Natural killer cell (primary cell): ENCODE measurements around the gene TSSK6. TPM values are rescaled to one million over a fixed set of nuclear protein-coding genes. Genes with fewer than 3 reads are reported as not detected.

Source experiments
- ATAC-seq, 3 donors: fragments of 150-1000 bp in 2 of 3; fragments of 200-7000 bp in 1 of 3; cut with Tn5 transposase; 1 replicate in 1 of 3; 2 replicates in 2 of 3; pipeline ENCODE4 v1.10.0; 2021; ENCODE audit warnings: mild to moderate bottlenecking in 2 of 3, moderate library complexity in 2 of 3
- DNase-seq, 2 donors: peaks; one replicate each; pipeline versions ENCODE4 v3.0.0 to v3.0.0-alpha.2; 2013 to 2021; ENCODE audit warnings: mixed read lengths in 1 of 2
- H3K27ac ChIP-seq: one replicate; pipeline ENCODE4 v1.5.1; 2013; ENCODE audit warnings: mild to moderate bottlenecking, low read length
- H3K27me3 ChIP-seq: one replicate; pipeline ENCODE4 v1.6.1; 2013; ENCODE audit warnings: low read length; ENCODE audit not compliant: control insufficient read depth, insufficient read depth
- H3K36me3 ChIP-seq: one replicate; pipeline ENCODE4 v1.6.1; 2013; ENCODE audit warnings: low read length; ENCODE audit not compliant: control insufficient read depth, insufficient read depth
- H3K4me1 ChIP-seq: one replicate; pipeline ENCODE4 v1.6.1; 2013; ENCODE audit warnings: low read length; ENCODE audit not compliant: control insufficient read depth, insufficient read depth
- H3K4me3 ChIP-seq: one replicate; pipeline ENCODE4 v1.5.1; 2013; ENCODE audit warnings: low read length
- H3K9me3 ChIP-seq: one replicate; pipeline ENCODE4 v1.6.1; 2013; ENCODE audit warnings: low read length; ENCODE audit not compliant: control insufficient read depth, insufficient read depth
- H3K27ac Mint-ChIP-seq, 2 donors: one replicate each; pipeline ENCODE4 v1.8.0; 2022; ENCODE audit warnings: mild to moderate bottlenecking in 2 of 2, mixed read lengths in 2 of 2, moderate library complexity in 1 of 2
- H3K27me3 Mint-ChIP-seq, 2 donors: one replicate each; pipeline ENCODE4 v1.8.0; 2022; ENCODE audit warnings: low read depth in 2 of 2, mixed read lengths in 2 of 2
- H3K36me3 Mint-ChIP-seq: one replicate; pipeline ENCODE4 v1.8.0; 2022; ENCODE audit warnings: mixed read lengths
- H3K4me1 Mint-ChIP-seq, 2 donors: one replicate each; pipeline ENCODE4 v1.8.0; 2022; ENCODE audit warnings: mixed read lengths in 2 of 2
- H3K4me3 Mint-ChIP-seq: one replicate; pipeline ENCODE4 v1.8.0; 2022; ENCODE audit warnings: mild to moderate bottlenecking, moderate library complexity, mixed read lengths
- H3K9me3 Mint-ChIP-seq, 2 donors: one replicate each; pipeline ENCODE4 v1.8.0; 2022; ENCODE audit warnings: mixed read lengths in 2 of 2
- CTCF ChIP-seq: fragments of 200-600 bp; IDR thresholded peaks from one replicate; pipeline ENCODE4 v1.8.0; 2022; ENCODE audit warnings: antibody characterized with exemption
- WGBS: methylation state at CpG from one replicate; pipeline ENCODE4 v1.1.7; 2013; ENCODE audit warnings: missing lambda C conversion rate; ENCODE audit not compliant: insufficient coverage; 5-methylcytosine and 5-hydroxymethylcytosine counted together
- intact Hi-C: fragments of 100-400 bp; cut with micrococcal nuclease; formaldehyde crosslinking; loops from one replicate; pipeline ENCODE4 v1.14.2; 2022
- total RNA-seq, 4 donors: library from RNA; stranded (reverse); fragments of 120-200 nt in 1 of 4; gene quantifications; one replicate each; pipeline versions ENCODE4 v1.2.3 to v1.2.4, GENCODE V29; 2013 to 2022

The TSSK6 gene
- total RNA-seq, 3 donors from 2014 or later (not counting 1 experiment from before 2014, with no cell fraction given) = 2.2 to 2.5 (median 2.3) TPM

GRCh38 chr19:19505669-19506326 lies 9.6 kb downstream of the TSSK6 start:
- WGBS = 98% methylated on average over 26 of the region's 27 CpGs
- Histone ChIP-seq H3K4me3 (no peak overlapping the region), H3K9me3 (no peaks in the 10 kb centered on the region), H3K36me3 (peaks cover 69% of the 10 kb centered on the region), H3K4me1 (no peaks in the 10 kb centered on the region), H3K27me3 (no peaks in the 10 kb centered on the region), H3K27ac (no peak overlapping the region)
- TF ChIP-seq CTCF = no peak
- H3K36me3 Mint-ChIP-seq = no peaks in the 10 kb centered on the region
- no peak overlapping the region for H3K4me3 Mint-ChIP-seq
- intact Hi-C loops = no loop called here
- no peaks in the 10 kb centered on the region for H3K27me3 Mint-ChIP-seq
- DNase-seq (no peak), ATAC-seq (no peak)
- H3K27ac Mint-ChIP-seq = peak overlapping the region in 1 of 2 donors; percentile 29
- H3K9me3 Mint-ChIP-seq = no peaks in the 10 kb centered on the region
- H3K4me1 Mint-ChIP-seq = peaks cover 0 to 5% of the 10 kb centered on the region in 2 donors

GRCh38 chr19:19504754-19505668 lies 10.3 kb downstream of the TSSK6 start:
- TF ChIP-seq CTCF = no peak
- no peaks in the 10 kb centered on the region for H3K9me3 ChIP-seq
- intact Hi-C loops = no loop called here
- DNase-seq = no peak
- Mint-ChIP-seq H3K27me3 (no peaks in the 10 kb centered on the region), H3K9me3 (no peaks in the 10 kb centered on the region), H3K36me3 (no peaks in the 10 kb centered on the region), H3K4me1 (peaks cover 0 to 5% of the 10 kb centered on the region in 2 donors), H3K27ac (no peak overlapping the region), H3K4me3 (no peak overlapping the region)
- H3K36me3 ChIP-seq = peaks cover 76% of the 10 kb centered on the region
- H3K27me3 ChIP-seq = no peaks in the 10 kb centered on the region
- no peak for ATAC-seq
- no peak overlapping the region for H3K27ac ChIP-seq
- WGBS = 97% methylated on average over 23 of the region's 23 CpGs
- no peak overlapping the region for H3K4me3 ChIP-seq
- H3K4me1 ChIP-seq = no peaks in the 10 kb centered on the region

GRCh38 chr19:19502808-19503602 lies 12.3 kb downstream of the TSSK6 start:
- Histone ChIP-seq H3K4me3 (no peak overlapping the region), H3K4me1 (no peaks in the 10 kb centered on the region), H3K27me3 (no peaks in the 10 kb centered on the region), H3K27ac (no peak overlapping the region), H3K36me3 (peaks cover 96% of the 10 kb centered on the region), H3K9me3 (no peaks in the 10 kb centered on the region)
- Mint-ChIP-seq H3K9me3 (no peaks in the 10 kb centered on the region), H3K4me3 (no peak overlapping the region), H3K27ac (peak overlapping the region; percentile 33 to 61), H3K4me1 (peaks cover 0 to 5% of the 10 kb centered on the region in 2 donors), H3K27me3 (no peaks in the 10 kb centered on the region), H3K36me3 (no peaks in the 10 kb centered on the region)
- TF ChIP-seq CTCF = no peak
- intact Hi-C loops = no loop called here
- ATAC-seq (no peak), DNase-seq (no peak)
- 95% methylated on average over 18 of the region's 18 CpGs for WGBS
